ENCODE data around the gene LBHD2.

The LBHD2 gene

DNA sequence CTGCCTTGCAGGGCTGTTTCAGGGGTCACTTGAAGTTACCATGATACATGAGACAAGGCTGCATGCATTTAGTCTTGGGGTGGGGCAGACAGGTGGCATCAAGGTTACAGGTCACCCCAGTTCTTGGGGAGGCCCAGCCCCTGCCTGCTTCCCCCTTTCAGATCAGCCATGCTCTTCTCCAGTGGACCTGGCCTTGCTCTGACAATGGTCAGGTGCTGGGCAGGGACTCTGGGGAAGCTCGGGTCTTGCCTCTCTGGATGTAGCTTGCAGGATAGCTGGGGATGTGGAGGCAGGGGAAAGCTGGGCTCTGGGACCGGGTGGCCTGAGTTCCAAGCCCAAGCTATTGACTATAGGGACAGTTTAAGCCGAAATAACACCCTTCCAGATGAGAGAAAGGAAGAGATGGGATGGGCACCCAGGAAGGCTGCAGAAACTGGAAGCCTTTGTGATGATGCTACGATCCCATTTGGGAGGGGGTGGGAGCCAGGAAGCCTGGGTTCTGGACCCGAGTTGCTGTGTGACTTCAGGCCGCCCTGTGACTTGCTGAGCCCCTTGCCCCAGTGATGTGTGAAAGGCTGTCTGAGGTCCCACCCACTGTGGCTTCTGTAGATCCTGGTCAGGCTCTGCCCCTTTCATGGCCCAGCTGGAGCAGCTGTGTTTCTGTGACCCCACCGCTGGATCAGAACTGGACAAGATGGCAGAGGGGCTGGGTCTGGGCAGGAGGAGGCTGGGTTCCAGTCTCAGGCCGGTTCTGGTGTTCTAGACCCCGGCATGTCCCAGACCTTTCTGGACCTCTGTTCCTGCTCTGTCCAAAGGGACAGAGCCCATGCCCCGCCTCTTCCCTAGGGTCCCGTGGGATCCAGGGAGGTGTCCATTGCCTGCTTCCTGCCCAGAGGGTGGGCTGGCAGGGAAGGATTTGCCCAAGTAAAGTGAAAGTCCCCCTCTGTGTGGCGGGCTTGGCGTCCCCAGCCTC, 41.4 kb downstream of the LBHD2 start:
- TF ChIP-seq, protein P1, sequence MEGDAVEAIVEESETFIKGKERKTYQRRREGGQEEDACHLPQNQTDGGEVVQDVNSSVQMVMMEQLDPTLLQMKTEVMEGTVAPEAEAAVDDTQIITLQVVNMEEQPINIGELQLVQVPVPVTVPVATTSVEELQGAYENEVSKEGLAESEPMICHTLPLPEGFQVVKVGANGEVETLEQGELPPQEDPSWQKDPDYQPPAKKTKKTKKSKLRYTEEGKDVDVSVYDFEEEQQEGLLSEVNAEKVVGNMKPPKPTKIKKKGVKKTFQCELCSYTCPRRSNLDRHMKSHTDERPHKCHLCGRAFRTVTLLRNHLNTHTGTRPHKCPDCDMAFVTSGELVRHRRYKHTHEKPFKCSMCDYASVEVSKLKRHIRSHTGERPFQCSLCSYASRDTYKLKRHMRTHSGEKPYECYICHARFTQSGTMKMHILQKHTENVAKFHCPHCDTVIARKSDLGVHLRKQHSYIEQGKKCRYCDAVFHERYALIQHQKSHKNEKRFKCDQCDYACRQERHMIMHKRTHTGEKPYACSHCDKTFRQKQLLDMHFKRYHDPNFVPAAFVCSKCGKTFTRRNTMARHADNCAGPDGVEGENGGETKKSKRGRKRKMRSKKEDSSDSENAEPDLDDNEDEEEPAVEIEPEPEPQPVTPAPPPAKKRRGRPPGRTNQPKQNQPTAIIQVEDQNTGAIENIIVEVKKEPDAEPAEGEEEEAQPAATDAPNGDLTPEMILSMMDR (IDR thresholded peaks at IDR 0.05; ENCODE audit: control insufficient read depth, insufficient read depth, low read depth, low read length, missing control alignments) = no peak
- no peak overlapping the region for H3K4me3 ChIP-seq (ENCODE audit: control insufficient read depth, low read depth, low read length)
- DNase-seq (ENCODE audit: low read depth) = no peak

- TF ChIP-seq, protein P1 (IDR thresholded peaks at IDR 0.05; ENCODE audit: control insufficient read depth, insufficient read depth, low read depth, low read length, missing control alignments) = no peak
- DNase-seq (ENCODE audit: low read depth) = no peak
- no peak overlapping the region for H3K4me3 ChIP-seq (ENCODE audit: control insufficient read depth, low read depth, low read length)
Observed at GRCh38 chr14:103126088-103126872, 42.3 kb downstream of the LBHD2 start.

GRCh38 chr14:103126873-103127304, 42.9 kb downstream of the LBHD2 start:
- TF ChIP-seq, protein P1 (IDR thresholded peaks at IDR 0.05; ENCODE audit: control insufficient read depth, insufficient read depth, low read depth, low read length, missing control alignments) = no peak
- no peak for DNase-seq (ENCODE audit: low read depth)
- H3K4me3 ChIP-seq (ENCODE audit: control insufficient read depth, low read depth, low read length) = no peak overlapping the region

DNA sequence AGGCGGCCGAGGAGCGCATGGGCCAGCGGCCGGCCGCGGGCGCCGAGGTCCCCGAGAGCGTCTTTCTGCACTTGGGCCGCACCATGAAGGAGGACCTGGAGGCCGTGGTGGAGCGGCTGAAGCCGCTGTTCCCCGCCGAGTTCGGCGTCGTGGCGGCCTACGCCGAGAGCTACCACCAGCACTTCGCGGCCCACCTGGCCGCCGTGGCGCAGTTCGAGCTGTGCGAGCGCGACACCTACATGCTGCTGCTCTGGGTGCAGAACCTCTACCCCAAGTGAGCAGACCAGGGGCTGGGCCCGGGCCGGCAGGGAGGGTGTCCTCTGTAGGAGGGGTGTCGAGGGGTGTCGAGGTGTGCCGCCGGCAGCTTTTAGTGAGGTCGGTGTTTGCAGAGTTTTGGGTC, 43.3 kb downstream of the LBHD2 start:
- TF ChIP-seq, protein P1 (IDR thresholded peaks at IDR 0.05; ENCODE audit: control insufficient read depth, insufficient read depth, low read depth, low read length, missing control alignments) = no peak
- no peak for DNase-seq (ENCODE audit: low read depth)
- no peak overlapping the region for H3K4me3 ChIP-seq (ENCODE audit: control insufficient read depth, low read depth, low read length)

DNA sequence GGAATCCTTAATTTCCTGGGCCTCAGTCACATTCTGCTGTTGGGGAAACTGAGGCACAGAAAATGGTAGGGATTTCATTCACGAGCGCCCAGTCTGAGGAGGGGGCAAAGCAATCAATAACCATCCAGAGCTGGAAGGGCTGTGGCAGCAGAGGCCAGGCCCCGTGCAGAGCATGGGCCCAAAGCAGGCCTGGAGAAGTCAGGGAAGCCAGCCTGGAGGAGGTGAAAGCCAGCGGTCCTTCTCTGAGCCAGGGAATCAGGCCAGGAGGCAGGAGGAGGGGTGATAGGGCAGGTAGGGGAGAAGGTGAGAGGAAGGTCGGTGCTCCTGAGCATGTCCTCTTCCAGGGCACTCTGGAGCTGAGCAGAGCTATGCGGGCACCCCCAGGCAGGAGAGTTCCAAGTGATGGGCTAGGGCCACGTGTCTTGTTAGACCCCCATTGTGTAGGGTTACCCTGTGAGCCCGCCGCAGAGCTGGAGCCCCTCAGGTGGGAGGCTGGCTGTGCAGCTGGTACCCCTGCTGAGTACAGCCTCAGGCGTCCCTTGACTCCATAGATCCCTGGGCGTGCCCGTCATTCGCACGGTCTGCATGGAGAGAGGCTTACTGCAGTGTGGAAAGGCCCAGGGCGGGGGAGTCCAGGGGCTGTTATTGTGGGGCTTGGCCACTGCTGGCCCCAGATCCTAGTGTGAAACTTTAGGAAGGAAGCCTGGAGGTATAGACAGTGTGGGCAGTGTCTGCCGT, 44.0 kb downstream of the LBHD2 start:
- TF ChIP-seq, protein P1 (IDR thresholded peaks at IDR 0.05; ENCODE audit: control insufficient read depth, insufficient read depth, low read depth, low read length, missing control alignments) = no peak
- no peak for DNase-seq (ENCODE audit: low read depth)
- H3K4me3 ChIP-seq (ENCODE audit: control insufficient read depth, low read depth, low read length) = no peak overlapping the region

Data from AG09309 (cell line).